Breast epithelium (tissue), 4 donors: ENCODE measurements around the gene ABHD8. TPM values are rescaled to one million over a fixed set of nuclear protein-coding genes. Genes with fewer than 3 reads are reported as not detected.

Experiments
- DNase-seq, 2 donors: peaks; one replicate each; pipeline ENCODE4 v3.0.0-alpha.2; 2019; ENCODE audit warnings: low spot score in 2 of 2
- H3K27ac ChIP-seq, 2 donors: fragments of 200-600 bp; sonication (generic) in 1 of 2; one replicate each; pipeline ENCODE4 v1.5.1; 2016 to 2019; ENCODE audit warnings: mild to moderate bottlenecking in 1 of 2
- H3K27me3 ChIP-seq, 2 donors: fragments of 200-600 bp; sonication (generic) in 1 of 2; one replicate each; pipeline versions ENCODE4 v1.5.1 to v1.6.0; 2017 to 2019; ENCODE audit warnings: control low read depth in 1 of 2, mild to moderate bottlenecking in 1 of 2
- H3K36me3 ChIP-seq: fragments of 200-600 bp; one replicate; pipeline ENCODE4 v1.5.1; 2019
- H3K4me1 ChIP-seq, 2 donors: fragments of 200-600 bp; sonication (generic); one replicate each; pipeline ENCODE4 v1.5.1; 2016 to 2019; ENCODE audit warnings: control low read depth in 1 of 2
- H3K4me3 ChIP-seq, 3 donors: fragments of 200-600 bp; sonication (generic); 1 replicate in 2 of 3; 2 replicates in 1 of 3; pipeline ENCODE4 v1.5.1; 2016 to 2019; ENCODE audit warnings: mild to moderate bottlenecking in 3 of 3, moderate library complexity in 2 of 3
- H3K9me3 ChIP-seq, 2 donors: fragments of 200-600 bp; sonication (generic) in 1 of 2; one replicate each; pipeline ENCODE4 v1.5.1; 2016 to 2019; ENCODE audit warnings: control low read depth in 1 of 2
- CTCF ChIP-seq, 3 donors: fragments of 450-650 bp; IDR thresholded peaks; one replicate each; pipeline ENCODE4 v1.5.1; 2016 to 2017; ENCODE audit warnings: antibody characterized with exemption in 3 of 3, mild to moderate bottlenecking in 3 of 3, moderate library complexity in 3 of 3
- POLR2A ChIP-seq: fragments of 450-650 bp; IDR thresholded peaks from one replicate; pipeline ENCODE4 v1.6.1; 2016; ENCODE audit warnings: antibody characterized with exemption, mild to moderate bottlenecking, moderate library complexity
- POLR2AphosphoS5 ChIP-seq, 3 donors: sonication (generic); formaldehyde crosslinking; IDR thresholded peaks; one replicate each; pipeline ENCODE4 v1.6.1; 2017; ENCODE audit warnings: antibody characterized with exemption in 3 of 3
- intact Hi-C: fragments of 100-400 bp; cut with DNase I; formaldehyde crosslinking; loops from one replicate; pipeline ENCODE4 v1.15.1; 2023; ENCODE audit warnings: low total_unique reads
- total RNA-seq, 3 donors: library from RNA; depleted of rRNA; stranded (reverse); fragments of >200 nt; gene quantifications; one replicate each; pipeline ENCODE4 v1.1.0, GENCODE V29; 2016

ABHD8 gene
- total RNA-seq, 3 donors from 2014 or later, result 6.7 to 14.4 (median 11.0) TPM

- no peaks in the 10 kb centered on the region for H3K27me3 ChIP-seq
- H3K9me3 ChIP-seq, result no peaks in the 10 kb centered on the region
- no peak for TF ChIP-seq POLR2AphosphoS5 (IDR thresholded peaks at IDR 0.05)
- TF ChIP-seq CTCF (IDR thresholded peaks at IDR 0.05), result no peak
- TF ChIP-seq POLR2A, result no peak
- intact Hi-C loops, result no loop called here
- no peak for DNase-seq
- no peak overlapping the region for H3K27ac ChIP-seq
- no peak overlapping the region for H3K4me3 ChIP-seq
- H3K4me1 ChIP-seq, result peaks cover 2 to 9% of the 10 kb centered on the region in 2 donors
- H3K36me3 ChIP-seq, result no peaks in the 10 kb centered on the region
Measured at GRCh38 chr19:17340302-17340870, 37.2 kb upstream of the ABHD8 start.

DNA sequence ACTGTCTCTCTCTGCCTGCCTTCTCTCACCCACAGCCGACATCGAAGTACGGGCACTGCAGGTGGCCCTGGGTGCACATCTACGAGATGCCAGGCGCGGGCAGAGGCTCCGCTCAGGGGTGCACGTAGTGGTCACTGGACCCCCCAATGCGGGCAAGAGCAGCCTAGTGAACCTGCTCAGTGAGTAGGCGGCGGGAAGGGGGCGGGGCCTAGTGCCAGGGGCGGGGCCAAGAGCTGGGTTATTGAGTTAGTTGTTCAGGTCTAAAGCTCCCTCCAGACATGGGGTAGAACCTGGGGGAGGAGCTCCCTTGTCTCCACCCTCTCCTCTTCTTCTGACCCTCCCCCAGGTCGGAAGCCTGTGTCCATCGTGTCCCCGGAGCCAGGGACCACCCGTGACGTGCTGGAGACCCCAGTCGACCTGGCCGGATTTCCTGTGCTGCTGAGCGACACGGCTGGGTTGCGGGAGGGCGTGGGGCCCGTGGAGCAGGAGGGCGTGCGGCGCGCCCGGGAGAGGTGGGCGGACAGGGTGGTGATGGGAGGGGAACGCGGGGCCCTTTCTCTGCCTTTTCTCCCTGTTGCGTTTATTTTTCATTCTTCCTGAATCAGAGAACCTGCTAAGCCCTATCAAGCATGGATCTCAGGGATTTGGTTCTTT, 36.0 kb upstream of the ABHD8 start:
- no peak overlapping the region for H3K4me3 ChIP-seq
- peaks cover 5 to 9% of the 10 kb centered on the region in 2 donors for H3K4me1 ChIP-seq
- H3K27me3 ChIP-seq, result no peaks in the 10 kb centered on the region
- no peaks in the 10 kb centered on the region for H3K9me3 ChIP-seq
- no peak overlapping the region for H3K27ac ChIP-seq
- no peak for DNase-seq
- TF ChIP-seq CTCF (IDR thresholded peaks at IDR 0.05) (no peak), POLR2AphosphoS5 (IDR thresholded peaks at IDR 0.05) (no peak), POLR2A (no peak)
- no peaks in the 10 kb centered on the region for H3K36me3 ChIP-seq
- intact Hi-C loops, result no loop called here

- intact Hi-C loops, result no loop called here
- TF ChIP-seq CTCF (IDR thresholded peaks at IDR 0.05) (no peak), POLR2A (no peak), POLR2AphosphoS5 (IDR thresholded peaks at IDR 0.05) (no peak)
- peak overlapping the region in 2 of 3 donors; percentile 86 to 87 for H3K4me3 ChIP-seq
- no peak for DNase-seq
- H3K9me3 ChIP-seq, result no peaks in the 10 kb centered on the region
- no peak overlapping the region for H3K27ac ChIP-seq
- H3K36me3 ChIP-seq, result no peaks in the 10 kb centered on the region
- H3K4me1 ChIP-seq, result peaks cover 5 to 12% of the 10 kb centered on the region in 2 donors
- H3K27me3 ChIP-seq, result no peaks in the 10 kb centered on the region
Measured at GRCh38 chr19:17338433-17339078, 35.3 kb upstream of the ABHD8 start.

DNA sequence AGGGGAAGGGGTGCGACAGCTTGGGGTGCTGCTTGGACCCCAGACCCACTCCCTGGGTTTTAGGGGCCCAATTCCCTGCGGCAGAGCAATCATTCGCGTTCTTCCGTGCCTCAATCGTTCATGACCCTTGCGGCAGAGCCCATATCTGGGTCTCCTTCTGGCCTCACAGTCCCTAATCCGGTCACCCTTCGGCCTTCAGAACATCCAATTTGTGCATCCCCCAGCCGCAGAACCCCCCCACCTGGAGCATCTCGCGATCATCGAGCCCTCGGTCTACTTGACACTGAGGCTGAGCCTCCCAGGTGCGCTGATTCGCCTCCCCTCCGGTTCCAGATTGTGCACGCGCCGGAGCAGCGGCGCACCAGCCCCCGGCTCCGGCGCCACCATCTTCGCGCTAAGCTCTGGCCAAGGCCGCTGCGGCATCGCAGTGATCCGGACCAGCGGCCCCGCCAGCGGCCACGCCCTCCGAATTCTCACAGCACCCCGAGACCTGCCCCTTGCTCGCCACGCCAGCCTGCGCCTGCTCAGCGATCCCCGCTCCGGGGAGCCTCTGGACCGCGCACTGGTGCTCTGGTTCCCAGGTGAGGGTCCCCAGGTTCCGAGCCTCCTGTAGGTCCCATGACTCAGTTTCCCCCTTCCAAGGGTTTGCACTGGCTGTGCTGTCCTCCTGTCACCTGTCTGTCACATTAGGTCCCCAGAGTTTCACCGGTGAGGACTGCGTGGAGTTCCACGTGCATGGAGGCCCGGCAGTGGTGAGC, 34.6 kb upstream of the ABHD8 start:
- no peak for DNase-seq
- no peak for TF ChIP-seq POLR2A
- no peak for TF ChIP-seq CTCF (IDR thresholded peaks at IDR 0.05)
- peaks cover 5 to 13% of the 10 kb centered on the region in 2 donors for H3K4me1 ChIP-seq
- H3K27me3 ChIP-seq, result no peaks in the 10 kb centered on the region
- peak overlapping the region; percentile 93 to 97 for H3K27ac ChIP-seq
- H3K9me3 ChIP-seq, result no peaks in the 10 kb centered on the region
- peak overlapping the region; percentile 70 to 87 (median 86) for H3K4me3 ChIP-seq
- H3K36me3 ChIP-seq, result no peaks in the 10 kb centered on the region
- intact Hi-C loops, result no loop called here
